Measurements from ENCODE around the gene SRL. TPM values are rescaled to one million over a fixed set of nuclear protein-coding genes. Genes with fewer than 3 reads are reported as not detected.

SRL gene
- total RNA-seq, 1 donor from 2014 or later: 0.40 TPM

DNA sequence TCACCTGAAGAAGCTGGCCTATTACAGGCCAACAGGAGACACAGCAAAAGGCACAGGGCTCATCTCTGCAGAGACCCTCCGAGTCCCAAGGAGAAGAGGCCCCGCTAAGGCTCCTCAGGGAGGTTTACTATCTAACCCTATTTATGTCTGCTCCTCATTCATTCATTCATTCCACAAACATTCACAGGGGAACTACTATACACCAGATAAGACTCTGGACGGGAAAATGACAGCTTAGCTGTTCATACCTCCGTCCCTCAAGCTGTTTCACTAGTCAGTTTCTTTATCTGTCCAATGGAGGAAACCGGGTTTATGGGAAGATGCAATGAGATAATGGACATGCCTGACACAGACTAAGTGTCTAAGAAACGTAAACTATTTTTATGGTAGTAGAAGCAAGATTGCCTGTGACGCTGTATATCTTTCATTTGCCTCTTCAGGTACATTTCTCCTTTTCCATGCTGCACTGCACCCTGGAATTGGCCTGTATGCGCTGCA lies 62.1 kb downstream of the SRL start:
- Mint-ChIP-seq H3K4me3 (no peak overlapping the region), H3K36me3 (ENCODE audit: low read depth) (no peaks in the 10 kb centered on the region), H3K27ac (ENCODE audit: unreplicated experiment) (no peak overlapping the region), H3K9me3 (no peaks in the 10 kb centered on the region), H3K27me3 (ENCODE audit: low read depth) (no peaks in the 10 kb centered on the region), H3K4me1 (peaks cover 7% of the 10 kb centered on the region)
- DNase-seq (ENCODE audit: low read depth, low spot score): no peak
- TF ChIP-seq, protein P1, sequence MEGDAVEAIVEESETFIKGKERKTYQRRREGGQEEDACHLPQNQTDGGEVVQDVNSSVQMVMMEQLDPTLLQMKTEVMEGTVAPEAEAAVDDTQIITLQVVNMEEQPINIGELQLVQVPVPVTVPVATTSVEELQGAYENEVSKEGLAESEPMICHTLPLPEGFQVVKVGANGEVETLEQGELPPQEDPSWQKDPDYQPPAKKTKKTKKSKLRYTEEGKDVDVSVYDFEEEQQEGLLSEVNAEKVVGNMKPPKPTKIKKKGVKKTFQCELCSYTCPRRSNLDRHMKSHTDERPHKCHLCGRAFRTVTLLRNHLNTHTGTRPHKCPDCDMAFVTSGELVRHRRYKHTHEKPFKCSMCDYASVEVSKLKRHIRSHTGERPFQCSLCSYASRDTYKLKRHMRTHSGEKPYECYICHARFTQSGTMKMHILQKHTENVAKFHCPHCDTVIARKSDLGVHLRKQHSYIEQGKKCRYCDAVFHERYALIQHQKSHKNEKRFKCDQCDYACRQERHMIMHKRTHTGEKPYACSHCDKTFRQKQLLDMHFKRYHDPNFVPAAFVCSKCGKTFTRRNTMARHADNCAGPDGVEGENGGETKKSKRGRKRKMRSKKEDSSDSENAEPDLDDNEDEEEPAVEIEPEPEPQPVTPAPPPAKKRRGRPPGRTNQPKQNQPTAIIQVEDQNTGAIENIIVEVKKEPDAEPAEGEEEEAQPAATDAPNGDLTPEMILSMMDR (conservative IDR thresholded peaks at IDR 0.05): no peak

DNA sequence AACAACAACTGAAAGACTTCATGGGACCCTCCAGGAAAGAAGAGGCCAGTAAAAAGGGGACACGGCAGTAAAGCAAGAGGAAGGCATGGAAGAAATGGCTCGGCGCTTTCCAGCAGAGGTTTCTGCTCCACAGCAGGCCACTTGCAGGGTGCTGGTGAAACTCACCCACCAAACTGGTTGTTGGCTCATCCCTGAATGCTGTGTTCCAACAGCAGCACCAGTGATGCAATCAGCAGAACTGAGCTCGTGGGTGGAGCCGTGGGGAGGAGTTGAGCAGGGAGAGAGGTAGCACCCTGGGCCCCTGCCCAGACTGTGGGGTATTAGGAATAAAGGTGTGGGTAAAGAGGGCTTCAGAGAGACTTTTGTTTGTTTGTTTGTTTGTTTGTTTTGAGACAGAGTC lies 62.9 kb downstream of the SRL start:
- H3K27ac Mint-ChIP-seq (ENCODE audit: unreplicated experiment): no peak overlapping the region
- no peaks in the 10 kb centered on the region for H3K27me3 Mint-ChIP-seq (ENCODE audit: low read depth)
- no peaks in the 10 kb centered on the region for H3K9me3 Mint-ChIP-seq
- no peak for DNase-seq (ENCODE audit: low read depth, low spot score)
- TF ChIP-seq, protein P1 (conservative IDR thresholded peaks at IDR 0.05): no peak
- H3K4me3 Mint-ChIP-seq: no peak overlapping the region
- no peaks in the 10 kb centered on the region for H3K36me3 Mint-ChIP-seq (ENCODE audit: low read depth)
- peaks cover 3% of the 10 kb centered on the region for H3K4me1 Mint-ChIP-seq

DNA sequence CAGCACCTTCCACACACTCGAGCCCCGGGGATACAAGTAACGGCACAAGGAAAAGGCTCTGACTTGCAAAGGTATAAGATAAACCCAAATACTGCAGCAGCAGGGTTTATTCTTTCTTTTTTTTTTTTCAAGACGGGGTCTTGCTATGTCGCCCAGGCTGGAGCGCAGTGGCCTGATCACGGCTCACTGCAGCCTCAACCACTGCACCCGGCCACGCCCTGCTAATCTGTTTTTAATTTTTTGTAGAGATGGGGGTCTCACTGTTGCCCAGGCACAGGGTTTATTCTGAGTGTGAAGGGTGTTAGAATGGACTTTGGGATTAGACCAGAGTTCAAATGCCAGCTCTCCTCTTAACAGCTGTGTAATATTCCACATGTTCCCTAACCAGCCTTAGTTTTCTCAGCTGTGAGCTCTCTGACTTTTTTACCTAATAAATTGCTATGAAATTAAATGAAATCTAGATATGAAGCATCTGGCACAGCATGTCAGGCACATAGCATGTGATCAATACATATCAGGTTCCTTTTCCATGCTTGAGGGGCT lies 63.3 kb downstream of the SRL start:
- no peak for DNase-seq (ENCODE audit: low read depth, low spot score)
- Mint-ChIP-seq H3K27me3 (ENCODE audit: low read depth) (no peaks in the 10 kb centered on the region), H3K27ac (ENCODE audit: unreplicated experiment) (no peak overlapping the region), H3K9me3 (no peaks in the 10 kb centered on the region), H3K4me3 (no peak overlapping the region), H3K4me1 (peaks cover 3% of the 10 kb centered on the region), H3K36me3 (ENCODE audit: low read depth) (no peaks in the 10 kb centered on the region)
- TF ChIP-seq, protein P1 (conservative IDR thresholded peaks at IDR 0.05): no peak

DNA sequence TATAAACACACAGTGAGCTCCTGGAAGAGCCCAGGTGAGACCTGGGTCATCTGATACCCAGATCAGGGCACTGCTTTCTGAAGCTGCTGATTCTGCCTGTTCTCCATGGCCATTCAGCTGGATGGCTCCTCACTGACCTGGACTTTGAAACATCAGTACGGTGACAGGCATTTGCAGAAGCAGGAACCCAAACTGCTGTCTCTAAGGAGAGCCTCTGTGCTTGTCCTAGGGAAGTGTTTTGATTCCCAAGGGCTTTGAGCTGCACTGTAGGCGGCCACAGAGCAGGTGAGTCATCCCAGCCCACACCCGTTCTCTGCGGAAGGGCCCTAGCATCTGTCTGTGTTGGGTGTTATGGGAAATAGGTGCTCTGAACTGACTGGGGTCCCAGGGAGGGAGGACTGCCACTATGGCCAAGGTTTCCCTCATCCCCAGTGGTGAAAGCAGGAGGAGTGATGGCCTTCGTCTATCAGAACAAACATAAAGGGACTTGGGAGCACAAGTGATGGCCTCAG lies 64.9 kb downstream of the SRL start:
- Mint-ChIP-seq H3K27me3 (ENCODE audit: low read depth) (no peaks in the 10 kb centered on the region), H3K4me1 (peaks cover 3% of the 10 kb centered on the region), H3K9me3 (no peaks in the 10 kb centered on the region), H3K4me3 (no peak overlapping the region), H3K36me3 (ENCODE audit: low read depth) (no peaks in the 10 kb centered on the region), H3K27ac (ENCODE audit: unreplicated experiment) (no peak overlapping the region)
- DNase-seq (ENCODE audit: low read depth, low spot score): no peak
- TF ChIP-seq, protein P1 (conservative IDR thresholded peaks at IDR 0.05): no peak

DNA sequence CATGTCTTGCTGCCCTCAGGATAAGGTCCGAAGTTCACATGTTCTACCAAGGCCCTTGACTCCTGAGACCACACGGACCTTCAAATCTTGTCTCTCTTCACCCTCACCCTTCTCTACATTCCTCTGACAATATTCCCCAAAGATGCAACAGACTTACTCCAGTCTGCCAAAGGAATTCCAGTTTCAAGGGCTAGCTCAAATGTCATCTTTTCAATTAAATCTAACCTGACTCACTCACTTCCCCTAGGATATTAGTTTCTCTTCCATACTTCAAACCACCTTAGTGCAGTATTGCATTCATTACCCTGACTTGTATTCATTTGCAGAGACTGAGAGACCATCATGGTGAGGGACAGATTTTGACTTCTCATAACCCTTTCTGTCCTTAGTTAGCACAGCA lies 66.0 kb downstream of the SRL start:
- H3K4me3 Mint-ChIP-seq: no peak overlapping the region
- no peaks in the 10 kb centered on the region for H3K27me3 Mint-ChIP-seq (ENCODE audit: low read depth)
- no peak for DNase-seq (ENCODE audit: low read depth, low spot score)
- no peak overlapping the region for H3K27ac Mint-ChIP-seq (ENCODE audit: unreplicated experiment)
- TF ChIP-seq, protein P1 (conservative IDR thresholded peaks at IDR 0.05): no peak
- H3K4me1 Mint-ChIP-seq: no peaks in the 10 kb centered on the region
- no peaks in the 10 kb centered on the region for H3K9me3 Mint-ChIP-seq
- H3K36me3 Mint-ChIP-seq (ENCODE audit: low read depth): no peaks in the 10 kb centered on the region
